DMS53 treated with DMSO at 0.1 percent for 48 hours (cell line): ENCODE results near the gene ULK2.
"Not testable (repeated sequence)": the region's sequence is repeated elsewhere in the genome, so short reads cannot be mapped to it uniquely, and the experiment has no call there.

Source experiments
- DNase-seq: peaks from one replicate; lab custom pipeline; 2025; ENCODE audit not compliant: unreplicated experiment; lab: John Stamatoyannopoulos, UW

ULK2 gene

GRCh38 chr17:19769946-19770652 lies 97.6 kb downstream of the ULK2 start:
- DNase-seq, result no peak

- no peak for DNase-seq
Observed at GRCh38 chr17:19768046-19768782, 99.5 kb downstream of the ULK2 start.

GRCh38 chr17:19766421-19767270 lies 101.1 kb downstream of the ULK2 start:
- DNase-seq, result peak; percentile 39

GRCh38 chr17:19766016-19766415 lies 101.7 kb downstream of the ULK2 start:
- DNase-seq, result no peak

GRCh38 chr17:19763991-19764390 lies 103.7 kb downstream of the ULK2 start:
- not testable (repeated sequence) for DNase-seq

GRCh38 chr17:19763416-19763815 lies 104.3 kb downstream of the ULK2 start:
- DNase-seq, result no peak

- peak; percentile 51 for DNase-seq
Observed at GRCh38 chr17:19762515-19762961, 105.2 kb downstream of the ULK2 start.

GRCh38 chr17:19760746-19761145 lies 107.0 kb downstream of the ULK2 start:
- no peak for DNase-seq

GRCh38 chr17:19759568-19760549 lies 107.9 kb downstream of the ULK2 start:
- DNase-seq, result no peak

- no peak for DNase-seq
Observed at GRCh38 chr17:19757536-19758180, 110.1 kb downstream of the ULK2 start.

GRCh38 chr17:19756546-19756945 lies 111.2 kb downstream of the ULK2 start:
- no peak for DNase-seq

GRCh38 chr17:19755821-19756510 lies 111.8 kb downstream of the ULK2 start:
- DNase-seq, result no peak

- no peak for DNase-seq
Observed at GRCh38 chr17:19755392-19755791, 112.3 kb downstream of the ULK2 start.

GRCh38 chr17:19753661-19754463 lies 113.9 kb downstream of the ULK2 start:
- peak; percentile 40 for DNase-seq

- DNase-seq, result peak; percentile 81
Observed at GRCh38 chr17:19753051-19753509, 114.7 kb downstream of the ULK2 start.

GRCh38 chr17:19752216-19753050 lies 115.3 kb downstream of the ULK2 start:
- DNase-seq, result no peak

- DNase-seq, result no peak
Observed at GRCh38 chr17:19750835-19751234, 116.9 kb downstream of the ULK2 start.
